ENCODE results near the gene CCDC110.
A peak's percentile ranks its signal among the peaks of the same experiment; 100 is the strongest.

Gene CCDC110

GRCh38 chr4:185470501-185471195 lies 885 bp downstream of the CCDC110 start:
- DNase-seq = no peak

GRCh38 chr4:185469580-185470154 lies 1.9 kb downstream of the CCDC110 start:
- no peak for DNase-seq

- no peak for DNase-seq
Measured at GRCh38 chr4:185468999-185469398, 2.5 kb downstream of the CCDC110 start.

- DNase-seq = no peak
Measured at GRCh38 chr4:185467991-185468390, 3.5 kb downstream of the CCDC110 start.

- no peak for DNase-seq
Measured at GRCh38 chr4:185467101-185467500, 4.4 kb downstream of the CCDC110 start.

GRCh38 chr4:185465707-185466106 lies 5.8 kb downstream of the CCDC110 start:
- DNase-seq = no peak

- no peak for DNase-seq
Measured at GRCh38 chr4:185464887-185465286, 6.6 kb downstream of the CCDC110 start.

- DNase-seq = no peak
Measured at GRCh38 chr4:185464183-185464582, 7.3 kb downstream of the CCDC110 start.

- DNase-seq = no peak
Measured at GRCh38 chr4:185463541-185463940, 8.0 kb downstream of the CCDC110 start.

- DNase-seq = no peak
Measured at GRCh38 chr4:185461565-185461964, 10.0 kb downstream of the CCDC110 start.

- DNase-seq = no peak
Measured at GRCh38 chr4:185457136-185457535, 14.4 kb downstream of the CCDC110 start.

GRCh38 chr4:185456131-185456530 lies 15.4 kb downstream of the CCDC110 start:
- no peak for DNase-seq

- no peak for DNase-seq
Measured at GRCh38 chr4:185445209-185445608, 26.3 kb downstream of the CCDC110 start.

- no peak for DNase-seq
Measured at GRCh38 chr4:185441479-185441878, 30.1 kb downstream of the CCDC110 start.

- DNase-seq = no peak
Measured at GRCh38 chr4:185437809-185438208, 33.7 kb downstream of the CCDC110 start.

- DNase-seq = no peak
Measured at GRCh38 chr4:185435466-185435865, 36.1 kb downstream of the CCDC110 start.

GRCh38 chr4:185429660-185430059 lies 41.9 kb downstream of the CCDC110 start:
- no peak for DNase-seq

GRCh38 chr4:185426960-185427688 lies 44.4 kb downstream of the CCDC110 start:
- DNase-seq = no peak

- DNase-seq = peak; percentile 19
Measured at GRCh38 chr4:185425647-185426352, 45.7 kb downstream of the CCDC110 start, which contains the start of gene UFSP2. UFSP2 (minus strand) TSS chr4:185425964; CDS start chr4:185425868, 96 bp downstream.

GRCh38 chr4:185424905-185425646 lies 46.5 kb downstream of the CCDC110 start:
- DNase-seq = no peak

- no peak for DNase-seq
Measured at GRCh38 chr4:185421366-185422124, 50.0 kb downstream of the CCDC110 start.

- DNase-seq = no peak
Measured at GRCh38 chr4:185416955-185417354, 54.6 kb downstream of the CCDC110 start.

Measured in NCI-H524 treated with DMSO at 0.1 percent for 48 hours (cell line).